Breast epithelium (tissue), 4 donors: ENCODE results near the gene MYBPC3. TPM values are rescaled to one million over a fixed set of nuclear protein-coding genes. Genes with fewer than 3 reads are reported as not detected.

Experiments
- DNase-seq, 2 donors: peaks; one replicate each; pipeline ENCODE4 v3.0.0-alpha.2; 2019; ENCODE audit warnings: low spot score in 2 of 2
- H3K27ac ChIP-seq, 2 donors: fragments of 200-600 bp; sonication (generic) in 1 of 2; one replicate each; pipeline ENCODE4 v1.5.1; 2016 to 2019; ENCODE audit warnings: mild to moderate bottlenecking in 1 of 2
- H3K27me3 ChIP-seq, 2 donors: fragments of 200-600 bp; sonication (generic) in 1 of 2; one replicate each; pipeline versions ENCODE4 v1.5.1 to v1.6.0; 2017 to 2019; ENCODE audit warnings: control low read depth in 1 of 2, mild to moderate bottlenecking in 1 of 2
- H3K36me3 ChIP-seq: fragments of 200-600 bp; one replicate; pipeline ENCODE4 v1.5.1; 2019
- H3K4me1 ChIP-seq, 2 donors: fragments of 200-600 bp; sonication (generic); one replicate each; pipeline ENCODE4 v1.5.1; 2016 to 2019; ENCODE audit warnings: control low read depth in 1 of 2
- H3K4me3 ChIP-seq, 3 donors: fragments of 200-600 bp; sonication (generic); 1 replicate in 2 of 3; 2 replicates in 1 of 3; pipeline ENCODE4 v1.5.1; 2016 to 2019; ENCODE audit warnings: mild to moderate bottlenecking in 3 of 3, moderate library complexity in 2 of 3
- H3K9me3 ChIP-seq, 2 donors: fragments of 200-600 bp; sonication (generic) in 1 of 2; one replicate each; pipeline ENCODE4 v1.5.1; 2016 to 2019; ENCODE audit warnings: control low read depth in 1 of 2
- POLR2A ChIP-seq: fragments of 450-650 bp; IDR thresholded peaks from one replicate; pipeline ENCODE4 v1.6.1; 2016; ENCODE audit warnings: antibody characterized with exemption, mild to moderate bottlenecking, moderate library complexity
- POLR2AphosphoS5 ChIP-seq, 3 donors: sonication (generic); formaldehyde crosslinking; IDR thresholded peaks; one replicate each; pipeline ENCODE4 v1.6.1; 2017; ENCODE audit warnings: antibody characterized with exemption in 3 of 3
- intact Hi-C: fragments of 100-400 bp; cut with DNase I; formaldehyde crosslinking; loops from one replicate; pipeline ENCODE4 v1.15.1; 2023; ENCODE audit warnings: low total_unique reads
- total RNA-seq, 3 donors: library from RNA; depleted of rRNA; stranded (reverse); fragments of >200 nt; gene quantifications; one replicate each; pipeline ENCODE4 v1.1.0, GENCODE V29; 2016
- TF ChIP-seq, protein P1 (sequence below), 3 donors: fragments of 450-650 bp; IDR thresholded peaks; one replicate each; pipeline ENCODE4 v1.5.1; 2016 to 2017; ENCODE audit warnings: antibody characterized with exemption in 3 of 3, mild to moderate bottlenecking in 3 of 3, moderate library complexity in 3 of 3

MYBPC3 gene
- total RNA-seq, 3 donors from 2014 or later: under 0.01 TPM; not detected in 1

DNA sequence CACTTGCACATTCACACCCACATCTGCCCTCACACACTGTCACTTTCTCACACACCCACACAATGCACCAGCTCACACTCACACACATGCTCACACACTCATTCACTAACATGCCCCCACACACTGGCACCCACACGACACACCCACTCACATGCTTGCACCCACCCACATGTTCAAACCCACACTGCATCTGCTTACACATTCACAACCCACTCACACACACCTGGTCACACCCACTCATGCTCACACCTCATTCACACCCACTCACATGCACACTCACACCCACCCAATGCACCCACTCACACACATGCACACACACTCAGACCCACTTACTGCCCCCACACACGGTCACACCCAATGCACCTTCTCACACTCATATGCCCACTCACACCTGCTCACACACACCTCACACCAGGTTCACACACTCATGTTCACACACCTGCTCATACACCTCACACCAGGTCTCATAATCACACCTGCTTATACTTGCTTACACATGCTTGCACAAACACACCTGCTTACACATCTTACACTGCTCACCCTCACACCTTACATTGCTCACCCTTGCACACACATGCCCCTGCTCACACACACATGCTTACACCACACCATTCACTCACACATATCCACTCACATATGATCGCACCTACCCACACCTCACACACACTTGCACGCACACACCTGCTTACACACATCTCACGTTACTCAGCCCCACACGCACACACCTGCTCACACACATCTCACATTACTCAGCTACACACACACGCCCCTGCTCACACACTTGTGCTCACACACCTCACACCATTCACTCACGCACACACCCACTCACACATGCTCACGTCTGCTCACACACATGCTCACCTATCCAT, 3.9 kb upstream of the MYBPC3 start:
- no peak overlapping the region for H3K4me3 ChIP-seq
- no peak for DNase-seq
- no peaks in the 10 kb centered on the region for H3K9me3 ChIP-seq
- no peak overlapping the region for H3K27ac ChIP-seq
- no peaks in the 10 kb centered on the region for H3K27me3 ChIP-seq
- intact Hi-C loops: loop anchor here (10.0 kb wide), 1 partner anchor 172 kb away; the partner anchor contains the start of gene PACSIN3
- H3K36me3 ChIP-seq: no peaks in the 10 kb centered on the region
- peaks cover 0 to 4% of the 10 kb centered on the region in 2 donors for H3K4me1 ChIP-seq
- TF ChIP-seq, protein P1, sequence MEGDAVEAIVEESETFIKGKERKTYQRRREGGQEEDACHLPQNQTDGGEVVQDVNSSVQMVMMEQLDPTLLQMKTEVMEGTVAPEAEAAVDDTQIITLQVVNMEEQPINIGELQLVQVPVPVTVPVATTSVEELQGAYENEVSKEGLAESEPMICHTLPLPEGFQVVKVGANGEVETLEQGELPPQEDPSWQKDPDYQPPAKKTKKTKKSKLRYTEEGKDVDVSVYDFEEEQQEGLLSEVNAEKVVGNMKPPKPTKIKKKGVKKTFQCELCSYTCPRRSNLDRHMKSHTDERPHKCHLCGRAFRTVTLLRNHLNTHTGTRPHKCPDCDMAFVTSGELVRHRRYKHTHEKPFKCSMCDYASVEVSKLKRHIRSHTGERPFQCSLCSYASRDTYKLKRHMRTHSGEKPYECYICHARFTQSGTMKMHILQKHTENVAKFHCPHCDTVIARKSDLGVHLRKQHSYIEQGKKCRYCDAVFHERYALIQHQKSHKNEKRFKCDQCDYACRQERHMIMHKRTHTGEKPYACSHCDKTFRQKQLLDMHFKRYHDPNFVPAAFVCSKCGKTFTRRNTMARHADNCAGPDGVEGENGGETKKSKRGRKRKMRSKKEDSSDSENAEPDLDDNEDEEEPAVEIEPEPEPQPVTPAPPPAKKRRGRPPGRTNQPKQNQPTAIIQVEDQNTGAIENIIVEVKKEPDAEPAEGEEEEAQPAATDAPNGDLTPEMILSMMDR (IDR thresholded peaks at IDR 0.05): no peak
- TF ChIP-seq POLR2A (no peak), POLR2AphosphoS5 (IDR thresholded peaks at IDR 0.05) (no peak)

DNA sequence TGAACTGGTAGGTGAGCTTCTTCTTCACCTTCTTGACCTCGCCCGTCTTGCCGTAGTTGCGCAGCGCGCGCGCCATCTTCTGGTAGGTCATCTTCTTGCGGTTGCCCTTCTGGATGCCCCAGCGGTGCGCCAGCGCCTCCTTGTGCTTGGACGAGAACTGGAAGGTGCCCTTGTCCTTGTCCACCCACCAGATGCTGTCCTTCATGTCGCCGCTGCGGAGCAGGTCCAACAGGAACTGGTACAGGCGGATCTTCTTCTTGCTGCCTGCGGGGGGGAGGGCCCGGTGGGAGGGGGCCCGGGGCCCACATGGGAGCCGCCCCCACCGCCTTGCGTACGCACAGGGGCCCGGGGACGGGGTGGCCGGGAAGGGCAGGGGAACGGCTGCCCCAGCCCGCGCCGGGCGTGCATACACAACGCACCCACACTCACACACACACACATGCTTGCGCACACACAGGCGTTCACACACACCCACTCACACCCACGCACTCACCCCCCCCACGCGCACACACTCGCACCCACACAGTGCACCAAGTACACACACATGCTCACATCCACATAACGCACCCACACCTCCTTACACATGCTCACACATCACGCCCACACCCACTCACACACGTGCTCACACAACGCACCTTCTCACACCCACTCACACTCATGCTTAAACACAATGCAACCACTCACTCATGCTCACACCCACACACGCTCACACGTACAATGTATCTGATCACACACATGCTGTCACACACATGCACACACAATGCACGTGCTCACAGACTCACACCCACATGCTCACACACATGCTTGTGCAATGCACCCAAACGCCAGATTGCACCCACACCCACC, 3.0 kb upstream of the MYBPC3 start:
- H3K27ac ChIP-seq: peak overlapping the region; percentile 85
- H3K4me3 ChIP-seq: peak overlapping the region; percentile 45 to 81 (median 58)
- H3K27me3 ChIP-seq: no peaks in the 10 kb centered on the region
- H3K4me1 ChIP-seq: peaks cover 0 to 4% of the 10 kb centered on the region in 2 donors
- no peaks in the 10 kb centered on the region for H3K36me3 ChIP-seq
- intact Hi-C loops: loop anchor here (10.0 kb wide), 1 partner anchor 171 kb away; the partner anchor contains the start of gene PACSIN3
- peak; percentile 91 to 98 for DNase-seq
- no peaks in the 10 kb centered on the region for H3K9me3 ChIP-seq
- TF ChIP-seq, protein P1 (IDR thresholded peaks at IDR 0.05): peak; percentile 64 to 98 (median 94)
- TF ChIP-seq POLR2AphosphoS5 (IDR thresholded peaks at IDR 0.05): peak; percentile 68 to 87 (median 82)
- TF ChIP-seq POLR2A: no peak

DNA sequence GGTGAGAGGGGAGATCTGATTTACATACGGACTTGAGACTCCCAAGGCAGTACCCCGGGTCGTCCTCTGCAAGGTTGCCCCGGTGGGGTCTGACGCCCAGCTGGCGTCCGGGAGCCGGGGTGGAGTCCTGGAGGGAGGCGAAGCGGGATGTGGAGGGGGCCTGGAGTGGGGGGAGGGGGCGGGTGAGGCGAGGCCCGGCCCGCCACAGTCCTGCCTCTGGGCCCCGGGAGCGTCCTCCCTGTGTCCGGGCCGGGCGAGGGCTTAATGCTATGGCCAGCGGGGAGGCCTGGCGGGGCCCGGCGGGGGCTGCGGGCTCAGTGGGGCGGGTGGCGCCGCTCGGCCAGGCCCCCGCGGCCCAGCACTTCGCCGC, 2.4 kb upstream of the MYBPC3 start:
- intact Hi-C loops: loop anchor here (10.0 kb wide), 1 partner anchor 170 kb away; the partner anchor contains the start of gene PACSIN3
- no peak for TF ChIP-seq POLR2A
- TF ChIP-seq, protein P1 (IDR thresholded peaks at IDR 0.05): no peak
- no peak for TF ChIP-seq POLR2AphosphoS5 (IDR thresholded peaks at IDR 0.05)
- H3K27me3 ChIP-seq: no peaks in the 10 kb centered on the region
- DNase-seq: no peak
- peak overlapping the region; percentile 45 to 81 (median 58) for H3K4me3 ChIP-seq
- H3K9me3 ChIP-seq: no peaks in the 10 kb centered on the region
- H3K4me1 ChIP-seq: peaks cover 0 to 4% of the 10 kb centered on the region in 2 donors
- H3K27ac ChIP-seq: peak overlapping the region; percentile 85
- H3K36me3 ChIP-seq: no peaks in the 10 kb centered on the region

DNA sequence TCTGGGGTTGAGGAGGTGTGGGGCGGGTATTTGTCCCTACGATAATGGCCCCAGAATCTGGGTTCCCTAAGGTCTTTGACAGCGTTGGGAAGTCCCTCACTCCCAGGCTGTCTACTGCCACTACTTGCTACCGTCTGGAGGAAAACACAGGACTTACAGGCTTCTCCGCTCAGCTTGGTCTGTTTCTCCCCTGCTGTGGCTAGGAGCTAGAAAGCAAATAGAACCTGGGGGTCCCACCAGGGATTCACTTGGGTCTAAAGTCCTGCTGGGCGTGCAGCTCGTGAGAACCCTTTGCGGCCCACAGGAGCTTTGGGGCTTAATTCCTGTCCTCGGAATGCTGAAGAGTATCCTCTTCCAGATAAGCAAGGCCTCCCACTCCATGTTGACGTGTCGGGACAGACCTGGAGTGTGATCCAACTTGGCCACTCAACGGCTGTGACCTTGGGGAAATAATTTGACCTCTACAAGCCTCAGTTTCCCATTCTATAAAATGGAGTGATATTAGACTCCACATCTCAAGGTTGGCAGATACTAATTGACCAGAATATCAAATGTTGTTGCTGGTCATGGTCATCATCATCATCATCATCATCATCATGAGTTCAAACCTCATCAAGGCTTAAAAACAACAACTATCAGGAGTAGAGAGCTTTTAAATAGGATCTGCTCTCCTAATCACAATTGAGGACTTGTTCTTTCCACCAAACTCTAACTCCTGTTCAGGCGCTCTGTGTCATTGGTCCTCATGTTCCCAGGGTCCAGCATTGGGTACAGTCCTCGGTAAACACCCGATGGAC, 1.7 kb upstream of the MYBPC3 start:
- H3K27me3 ChIP-seq: no peaks in the 10 kb centered on the region
- no peak for TF ChIP-seq POLR2A
- TF ChIP-seq, protein P1 (IDR thresholded peaks at IDR 0.05): no peak
- no peak for TF ChIP-seq POLR2AphosphoS5 (IDR thresholded peaks at IDR 0.05)
- no peaks in the 10 kb centered on the region for H3K36me3 ChIP-seq
- intact Hi-C loops: loop anchor here (10.0 kb wide), 1 partner anchor 169 kb away; the partner anchor contains the start of gene PACSIN3
- H3K4me1 ChIP-seq: peaks cover 0 to 4% of the 10 kb centered on the region in 2 donors
- H3K4me3 ChIP-seq: peak overlapping the region in 2 of 3 donors; percentile 58 to 81
- no peak for DNase-seq
- H3K9me3 ChIP-seq: no peaks in the 10 kb centered on the region
- H3K27ac ChIP-seq: peak overlapping the region in 1 of 2 donors; percentile 85
